ENCODE results near the gene UGT1A3.

- TF ChIP-seq, protein P1, sequence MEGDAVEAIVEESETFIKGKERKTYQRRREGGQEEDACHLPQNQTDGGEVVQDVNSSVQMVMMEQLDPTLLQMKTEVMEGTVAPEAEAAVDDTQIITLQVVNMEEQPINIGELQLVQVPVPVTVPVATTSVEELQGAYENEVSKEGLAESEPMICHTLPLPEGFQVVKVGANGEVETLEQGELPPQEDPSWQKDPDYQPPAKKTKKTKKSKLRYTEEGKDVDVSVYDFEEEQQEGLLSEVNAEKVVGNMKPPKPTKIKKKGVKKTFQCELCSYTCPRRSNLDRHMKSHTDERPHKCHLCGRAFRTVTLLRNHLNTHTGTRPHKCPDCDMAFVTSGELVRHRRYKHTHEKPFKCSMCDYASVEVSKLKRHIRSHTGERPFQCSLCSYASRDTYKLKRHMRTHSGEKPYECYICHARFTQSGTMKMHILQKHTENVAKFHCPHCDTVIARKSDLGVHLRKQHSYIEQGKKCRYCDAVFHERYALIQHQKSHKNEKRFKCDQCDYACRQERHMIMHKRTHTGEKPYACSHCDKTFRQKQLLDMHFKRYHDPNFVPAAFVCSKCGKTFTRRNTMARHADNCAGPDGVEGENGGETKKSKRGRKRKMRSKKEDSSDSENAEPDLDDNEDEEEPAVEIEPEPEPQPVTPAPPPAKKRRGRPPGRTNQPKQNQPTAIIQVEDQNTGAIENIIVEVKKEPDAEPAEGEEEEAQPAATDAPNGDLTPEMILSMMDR (conservative IDR thresholded peaks at IDR 0.05; ENCODE audit: low read depth, low read length): no peak
- TF ChIP-seq EZH2 (IDR thresholded peaks at IDR 0.05; ENCODE audit: borderline replicate concordance, low read depth, low read length, poor library complexity, severe bottlenecking): no peak
Measured at GRCh38 chr2:233779722-233780121, 50.9 kb downstream of the UGT1A3 start.

Data from A673 (cell line).